H4 (cell line): ENCODE results near the gene RELL1. TPM values are rescaled to one million over a fixed set of nuclear protein-coding genes. Genes with fewer than 3 reads are reported as not detected.
"Not testable (repeated sequence)": the region's sequence is repeated elsewhere in the genome, so short reads cannot be mapped to it uniquely, and the experiment has no call there.

Experiments used
- DNase-seq: peaks from one replicate; pipeline ENCODE4 v3.0.0-alpha.2; 2015; ENCODE audit warnings: low spot score
- total RNA-seq: library from RNA; depleted of rRNA; stranded (reverse); fragments of >200 nt; shearing (Covaris generic); gene quantifications from 2 replicates; pipeline ENCODE4 v1.2.3, GENCODE V29; 2014

Gene RELL1
- total RNA-seq, 1 experiment from 2014 or later = 46.0 TPM

GRCh38 chr4:37693450-37694190, 7.4 kb upstream of the RELL1 start:
- peak; percentile 60 for DNase-seq

GRCh38 chr4:37693030-37693429, 6.9 kb upstream of the RELL1 start:
- DNase-seq = no peak

- no peak for DNase-seq
Observed at GRCh38 chr4:37690976-37691375, 4.8 kb upstream of the RELL1 start.

- DNase-seq = no peak
Observed at GRCh38 chr4:37689353-37690095, 3.3 kb upstream of the RELL1 start.

GRCh38 chr4:37687681-37688080, 1.5 kb upstream of the RELL1 start:
- DNase-seq = no peak

GRCh38 chr4:37687194-37687562, 1.0 kb upstream of the RELL1 start:
- no peak for DNase-seq

- DNase-seq = no peak
Observed at GRCh38 chr4:37685823-37686372, 278 bp downstream of the RELL1 start.

GRCh38 chr4:37685161-37685822, 884 bp downstream of the RELL1 start:
- DNase-seq = peak; percentile 58

GRCh38 chr4:37684154-37684553, 2.0 kb downstream of the RELL1 start:
- DNase-seq = no peak

- DNase-seq = no peak
Observed at GRCh38 chr4:37682701-37683401, 3.3 kb downstream of the RELL1 start.

GRCh38 chr4:37680089-37680488, 6.1 kb downstream of the RELL1 start:
- DNase-seq = no peak

- no peak for DNase-seq
Observed at GRCh38 chr4:37679301-37679700, 6.9 kb downstream of the RELL1 start.

- DNase-seq = no peak
Observed at GRCh38 chr4:37678624-37679023, 7.6 kb downstream of the RELL1 start.

- DNase-seq = no peak
Observed at GRCh38 chr4:37675587-37676290, 10.4 kb downstream of the RELL1 start.

- no peak for DNase-seq
Observed at GRCh38 chr4:37674439-37674838, 11.7 kb downstream of the RELL1 start.

- DNase-seq = no peak
Observed at GRCh38 chr4:37673538-37674192, 12.5 kb downstream of the RELL1 start.

- DNase-seq = no peak
Observed at GRCh38 chr4:37671072-37671471, 15.1 kb downstream of the RELL1 start.

GRCh38 chr4:37670249-37670648, 15.9 kb downstream of the RELL1 start:
- no peak for DNase-seq

GRCh38 chr4:37669124-37669523, 17.1 kb downstream of the RELL1 start:
- not testable (repeated sequence) for DNase-seq

GRCh38 chr4:37667197-37668100, 18.7 kb downstream of the RELL1 start:
- no peak for DNase-seq
